Progenitor cell of endocrine pancreas (in vitro differentiated cells): ENCODE results near the gene HRK. TPM values are rescaled to one million over a fixed set of nuclear protein-coding genes. Genes with fewer than 3 reads are reported as not detected.

Source experiments
- DNase-seq: peaks from one replicate; pipeline ENCODE4 v3.0.0; 2021; ENCODE audit warnings: low spot score; ENCODE audit not compliant: unreplicated experiment
- H3K27ac Mint-ChIP-seq: 2 replicates; pipeline ENCODE4 v1.8.0; 2021; ENCODE audit warnings: mild to moderate bottlenecking, moderate library complexity, mixed read lengths
- H3K27me3 Mint-ChIP-seq: 2 replicates; pipeline ENCODE4 v1.8.0; 2021; ENCODE audit warnings: mixed read lengths
- H3K36me3 Mint-ChIP-seq: 2 replicates; pipeline ENCODE4 v1.8.0; 2022; ENCODE audit warnings: mixed read lengths; ENCODE audit not compliant: insufficient read depth
- H3K4me1 Mint-ChIP-seq: 2 replicates; pipeline ENCODE4 v1.8.0; 2021; ENCODE audit warnings: low read depth, mixed read lengths
- H3K4me3 Mint-ChIP-seq: 2 replicates; pipeline ENCODE4 v1.8.0; 2021; ENCODE audit warnings: low read depth, mild to moderate bottlenecking, moderate library complexity, mixed read lengths
- H3K9me3 Mint-ChIP-seq: 2 replicates; pipeline ENCODE4 v1.8.0; 2021; ENCODE audit warnings: low read depth, mixed read lengths
- total RNA-seq: library from RNA; stranded (reverse); gene quantifications from 2 replicates; pipeline ENCODE4 v1.2.1, GENCODE V29; 2021
- TF ChIP-seq, protein P1 (sequence below): fragments of 200-600 bp; sonication (generic); IDR thresholded peaks from one replicate; pipeline ENCODE4 v1.5.0; 2021; ENCODE audit warnings: antibody characterized with exemption, mild to moderate bottlenecking; ENCODE audit not compliant: unreplicated experiment

Gene HRK
- total RNA-seq, 1 donor from 2014 or later = 5.5 TPM

GRCh38 chr12:116890330-116890729 is 9.1 kb upstream of the HRK start:
- TF ChIP-seq, protein P1, sequence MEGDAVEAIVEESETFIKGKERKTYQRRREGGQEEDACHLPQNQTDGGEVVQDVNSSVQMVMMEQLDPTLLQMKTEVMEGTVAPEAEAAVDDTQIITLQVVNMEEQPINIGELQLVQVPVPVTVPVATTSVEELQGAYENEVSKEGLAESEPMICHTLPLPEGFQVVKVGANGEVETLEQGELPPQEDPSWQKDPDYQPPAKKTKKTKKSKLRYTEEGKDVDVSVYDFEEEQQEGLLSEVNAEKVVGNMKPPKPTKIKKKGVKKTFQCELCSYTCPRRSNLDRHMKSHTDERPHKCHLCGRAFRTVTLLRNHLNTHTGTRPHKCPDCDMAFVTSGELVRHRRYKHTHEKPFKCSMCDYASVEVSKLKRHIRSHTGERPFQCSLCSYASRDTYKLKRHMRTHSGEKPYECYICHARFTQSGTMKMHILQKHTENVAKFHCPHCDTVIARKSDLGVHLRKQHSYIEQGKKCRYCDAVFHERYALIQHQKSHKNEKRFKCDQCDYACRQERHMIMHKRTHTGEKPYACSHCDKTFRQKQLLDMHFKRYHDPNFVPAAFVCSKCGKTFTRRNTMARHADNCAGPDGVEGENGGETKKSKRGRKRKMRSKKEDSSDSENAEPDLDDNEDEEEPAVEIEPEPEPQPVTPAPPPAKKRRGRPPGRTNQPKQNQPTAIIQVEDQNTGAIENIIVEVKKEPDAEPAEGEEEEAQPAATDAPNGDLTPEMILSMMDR = no peak
- H3K27me3 Mint-ChIP-seq = no peaks in the 10 kb centered on the region
- DNase-seq = no peak
- no peaks in the 10 kb centered on the region for H3K36me3 Mint-ChIP-seq
- H3K9me3 Mint-ChIP-seq = no peaks in the 10 kb centered on the region
- H3K4me3 Mint-ChIP-seq = no peak overlapping the region
- no peaks in the 10 kb centered on the region for H3K4me1 Mint-ChIP-seq
- no peak overlapping the region for H3K27ac Mint-ChIP-seq

GRCh38 chr12:116887897-116888296 is 6.7 kb upstream of the HRK start:
- no peak overlapping the region for H3K4me3 Mint-ChIP-seq
- TF ChIP-seq, protein P1 = no peak
- H3K27ac Mint-ChIP-seq = no peak overlapping the region
- DNase-seq = no peak
- H3K4me1 Mint-ChIP-seq = no peaks in the 10 kb centered on the region
- H3K9me3 Mint-ChIP-seq = no peaks in the 10 kb centered on the region
- H3K27me3 Mint-ChIP-seq = peaks cover 17% of the 10 kb centered on the region
- no peaks in the 10 kb centered on the region for H3K36me3 Mint-ChIP-seq

- no peak for DNase-seq
- H3K36me3 Mint-ChIP-seq = no peaks in the 10 kb centered on the region
- H3K27ac Mint-ChIP-seq = no peak overlapping the region
- H3K4me1 Mint-ChIP-seq = no peaks in the 10 kb centered on the region
- peaks cover 23% of the 10 kb centered on the region for H3K27me3 Mint-ChIP-seq
- no peak overlapping the region for H3K4me3 Mint-ChIP-seq
- TF ChIP-seq, protein P1 = no peak
- H3K9me3 Mint-ChIP-seq = no peaks in the 10 kb centered on the region
Measured at GRCh38 chr12:116887244-116887643, 6.0 kb upstream of the HRK start.

DNA sequence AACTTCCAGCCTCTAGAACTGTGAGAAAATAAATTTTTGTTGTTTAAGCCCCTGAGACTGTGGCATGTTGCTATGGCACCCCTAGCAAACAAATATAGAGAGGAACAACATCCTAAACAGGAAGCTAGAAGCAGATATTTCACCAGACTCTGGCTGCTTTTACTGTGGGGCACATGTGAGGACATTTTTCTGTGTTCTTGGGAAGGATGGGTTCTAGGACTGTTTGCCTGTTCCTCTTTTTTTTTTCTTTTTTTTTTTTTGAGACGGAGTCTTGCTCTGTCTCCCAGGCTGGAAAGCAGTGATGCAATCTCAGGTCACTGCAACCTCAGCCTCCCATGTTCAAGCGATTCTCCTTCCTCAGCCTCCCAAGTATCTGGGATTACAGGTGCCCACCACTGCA is 4.2 kb upstream of the HRK start:
- Mint-ChIP-seq H3K27me3 (peaks cover 32% of the 10 kb centered on the region), H3K4me3 (no peak overlapping the region), H3K9me3 (no peaks in the 10 kb centered on the region), H3K27ac (no peak overlapping the region), H3K4me1 (peaks cover 3% of the 10 kb centered on the region), H3K36me3 (no peaks in the 10 kb centered on the region)
- DNase-seq = no peak
- TF ChIP-seq, protein P1 = no peak

DNA sequence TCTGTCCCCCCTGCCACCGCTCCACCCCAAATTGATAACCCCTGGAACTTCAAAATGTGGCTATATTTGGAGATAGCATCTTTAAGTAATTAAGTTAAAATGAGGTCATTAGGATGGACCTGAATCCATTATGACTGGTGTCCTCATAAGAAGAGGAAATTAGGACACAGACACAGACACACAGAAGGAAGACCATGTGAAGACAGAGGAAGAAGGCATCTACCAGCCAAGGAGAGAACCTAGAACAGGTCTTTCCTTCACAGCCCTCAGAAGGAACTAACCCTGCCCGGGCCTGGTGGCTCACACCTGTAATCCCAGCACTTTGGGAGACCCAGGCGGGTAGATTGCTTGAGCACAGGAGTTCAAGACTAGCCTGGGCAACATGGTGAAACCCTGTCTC is 3.6 kb upstream of the HRK start:
- Mint-ChIP-seq H3K27ac (no peak overlapping the region), H3K36me3 (no peaks in the 10 kb centered on the region), H3K4me3 (no peak overlapping the region), H3K9me3 (no peaks in the 10 kb centered on the region), H3K4me1 (peaks cover 9% of the 10 kb centered on the region), H3K27me3 (peaks cover 38% of the 10 kb centered on the region)
- TF ChIP-seq, protein P1 = no peak
- DNase-seq = no peak
